GM23338 (cell line): ENCODE measurements around the gene TPCN2. TPM values are rescaled to one million over a fixed set of nuclear protein-coding genes. Genes with fewer than 3 reads are reported as not detected.

Experiments
- ATAC-seq: fragments of 200-7000 bp; cut with Tn5 transposase; 3 replicates; pipeline ENCODE4 v1.9.1; 2020
- DNase-seq: peaks from one replicate; pipeline ENCODE4 v3.0.0-alpha.2; 2015; ENCODE audit warnings: low spot score
- H2AFZ ChIP-seq: fragments of 200-600 bp; sonication (generic); 2 replicates; pipeline ENCODE4 v1.8.0; 2016; ENCODE audit warnings: antibody characterized with exemption, mild to moderate bottlenecking, moderate library complexity
- H3F3A ChIP-seq: fragments of 200-600 bp; sonication (generic); replicated peaks from 2 replicates; pipeline ENCODE4 v1.8.0; 2017; ENCODE audit warnings: antibody characterized with exemption, mixed run types, low read depth
- H3K27ac ChIP-seq: fragments of 200-600 bp; sonication (generic); 2 replicates; pipeline ENCODE4 v1.6.1; 2016; ENCODE audit warnings: low read depth
- H3K27me3 ChIP-seq: fragments of 200-600 bp; sonication (generic); 2 replicates; pipeline ENCODE4 v1.8.0; 2016; ENCODE audit warnings: mild to moderate bottlenecking, mixed run types, moderate library complexity; ENCODE audit not compliant: insufficient read depth
- H3K36me3 ChIP-seq: fragments of 200-600 bp; sonication (generic); 2 replicates; pipeline ENCODE4 v1.8.0; 2016; ENCODE audit warnings: mild to moderate bottlenecking; ENCODE audit not compliant: insufficient read depth
- H3K4me1 ChIP-seq: fragments of 200-600 bp; sonication (generic); 2 replicates; pipeline ENCODE4 v1.8.0; 2016; ENCODE audit warnings: mild to moderate bottlenecking, moderate library complexity; ENCODE audit not compliant: insufficient read depth
- H3K4me2 ChIP-seq: fragments of 200-600 bp; sonication (generic); 2 replicates; pipeline ENCODE4 v1.7.1; 2017; ENCODE audit warnings: mixed run types
- H3K4me3 ChIP-seq: fragments of 200-600 bp; sonication (generic); 2 replicates; pipeline ENCODE4 v1.6.1; 2016; ENCODE audit warnings: mixed run types
- H3K79me2 ChIP-seq: fragments of 200-600 bp; sonication (generic); replicated peaks from 2 replicates; pipeline ENCODE4 v1.8.0; 2017; ENCODE audit warnings: mild to moderate bottlenecking; ENCODE audit not compliant: insufficient read depth
- H3K9me2 ChIP-seq: fragments of 200-600 bp; sonication (generic); 2 replicates; pipeline ENCODE4 v1.8.0; 2017; ENCODE audit not compliant: insufficient read depth
- H4K20me1 ChIP-seq: fragments of 200-600 bp; sonication (generic); replicated peaks from 2 replicates; pipeline ENCODE4 v1.8.0; 2017; ENCODE audit warnings: mild to moderate bottlenecking; ENCODE audit not compliant: insufficient read depth
- H3K27ac Mint-ChIP-seq: 2 replicates; pipeline ENCODE4 v1.8.0; 2020; ENCODE audit warnings: inconsistent platforms, mild to moderate bottlenecking, moderate library complexity, mixed read lengths
- H3K27me3 Mint-ChIP-seq: 3 replicates; pipeline ENCODE4 v1.8.0; 2022; ENCODE audit warnings: low read depth, mild to moderate bottlenecking, moderate library complexity, mixed read lengths, inconsistent platforms; ENCODE audit not compliant: insufficient read depth, poor library complexity
- H3K36me3 Mint-ChIP-seq: 3 replicates; pipeline ENCODE4 v1.8.0; 2021; ENCODE audit warnings: low read depth, mild to moderate bottlenecking, inconsistent platforms, moderate library complexity, mixed read lengths
- H3K4me1 Mint-ChIP-seq: 3 replicates; pipeline ENCODE4 v1.8.0; 2020; ENCODE audit warnings: mild to moderate bottlenecking, inconsistent platforms, mixed read lengths
- H3K4me3 Mint-ChIP-seq: 3 replicates; pipeline ENCODE4 v1.8.0; 2021; ENCODE audit warnings: moderate library complexity, mild to moderate bottlenecking, inconsistent platforms, mixed read lengths
- H3K9me3 Mint-ChIP-seq: 3 replicates; pipeline ENCODE4 v1.8.0; 2020; ENCODE audit warnings: moderate library complexity, mild to moderate bottlenecking, inconsistent platforms, mixed read lengths
- CREB1 ChIP-seq: fragments of 250-450 bp; sonication (Bioruptor Pico); IDR thresholded peaks from 2 replicates; pipeline ENCODE4 v1.5.0; 2020; ENCODE audit warnings: low read depth, mild to moderate bottlenecking, moderate library complexity
- EZH2phosphoT487 ChIP-seq: fragments of 200-600 bp; sonication (generic); IDR thresholded peaks from one replicate; pipeline ENCODE4 v1.8.1; 2018; ENCODE audit warnings: antibody characterized with exemption; ENCODE audit not compliant: unreplicated experiment
- ZNF114 ChIP-seq: fragments of 250-450 bp; sonication (Bioruptor Pico); IDR thresholded peaks from 2 replicates; pipeline ENCODE4 v1.5.0; 2020; ENCODE audit warnings: mild to moderate bottlenecking, moderate library complexity
- ZNF331 ChIP-seq: fragments of 250-450 bp; sonication (Bioruptor Pico); IDR thresholded peaks from 2 replicates; pipeline ENCODE4 v1.5.0; 2020; ENCODE audit warnings: low read depth, mild to moderate bottlenecking, moderate library complexity
- polyA plus RNA-seq: library from polyadenylated mRNA; unstranded; fragments of >200 nt; fragmentation: Nextera tagmentation; extraction: Ambion mirVana; gene quantifications from 2 replicates; pipeline ENCODE4 v1.2.1, GENCODE V29; 2016
- total RNA-seq: library from RNA; depleted of rRNA; stranded (reverse); fragments of >200 nt; shearing (Covaris generic); gene quantifications from 2 replicates; pipeline ENCODE4 v1.2.3, GENCODE V29; 2014
- TF ChIP-seq, protein P1 (sequence below): IDR thresholded peaks from one replicate; pipeline ENCODE4 v1.6.1; 2018; ENCODE audit warnings: antibody characterized with exemption; ENCODE audit not compliant: unreplicated experiment
- TF ChIP-seq, protein P2 (sequence below): IDR thresholded peaks from 2 replicates; pipeline ENCODE4 v1.6.1; 2016; ENCODE audit warnings: antibody characterized with exemption

Gene TPCN2
- total and polyA plus RNA-seq, 2 experiments from 2014 or later, result 5.8 to 14.7 TPM

DNA sequence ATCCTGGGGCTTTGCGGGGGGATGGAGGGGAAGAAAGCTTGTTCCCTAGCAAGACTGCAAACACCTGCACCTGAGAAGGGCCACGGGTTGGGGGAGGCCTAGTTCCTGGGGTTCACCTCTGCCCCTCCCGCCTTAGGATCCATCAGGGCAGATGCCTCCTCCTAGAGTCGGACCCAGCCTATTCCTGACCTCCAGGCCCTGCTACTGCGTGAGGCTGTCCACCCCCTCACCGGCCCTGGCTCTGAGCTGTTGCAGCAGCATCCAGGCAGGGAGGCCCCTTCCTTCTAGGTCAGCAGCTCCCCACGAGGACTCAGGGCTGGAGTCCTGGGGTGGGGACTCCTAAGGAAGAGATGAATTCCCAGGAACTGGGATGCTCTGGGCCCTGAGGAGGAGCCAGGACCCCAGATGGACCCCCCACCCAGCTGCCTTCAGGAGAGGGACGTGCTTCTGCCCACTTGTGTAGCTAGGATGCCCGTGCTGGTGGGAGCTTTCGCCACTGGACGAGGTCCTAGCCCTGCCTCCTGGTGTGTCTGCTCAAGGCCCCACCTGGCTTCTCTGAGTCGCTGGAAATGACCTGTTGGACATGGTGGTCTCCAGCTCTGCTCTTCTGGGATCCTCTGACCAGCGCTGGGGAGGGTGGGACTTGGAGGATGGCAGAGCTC is 46.0 kb upstream of the TPCN2 start:
- DNase-seq, result no peak
- no peak for ATAC-seq
- TF ChIP-seq, protein P1, sequence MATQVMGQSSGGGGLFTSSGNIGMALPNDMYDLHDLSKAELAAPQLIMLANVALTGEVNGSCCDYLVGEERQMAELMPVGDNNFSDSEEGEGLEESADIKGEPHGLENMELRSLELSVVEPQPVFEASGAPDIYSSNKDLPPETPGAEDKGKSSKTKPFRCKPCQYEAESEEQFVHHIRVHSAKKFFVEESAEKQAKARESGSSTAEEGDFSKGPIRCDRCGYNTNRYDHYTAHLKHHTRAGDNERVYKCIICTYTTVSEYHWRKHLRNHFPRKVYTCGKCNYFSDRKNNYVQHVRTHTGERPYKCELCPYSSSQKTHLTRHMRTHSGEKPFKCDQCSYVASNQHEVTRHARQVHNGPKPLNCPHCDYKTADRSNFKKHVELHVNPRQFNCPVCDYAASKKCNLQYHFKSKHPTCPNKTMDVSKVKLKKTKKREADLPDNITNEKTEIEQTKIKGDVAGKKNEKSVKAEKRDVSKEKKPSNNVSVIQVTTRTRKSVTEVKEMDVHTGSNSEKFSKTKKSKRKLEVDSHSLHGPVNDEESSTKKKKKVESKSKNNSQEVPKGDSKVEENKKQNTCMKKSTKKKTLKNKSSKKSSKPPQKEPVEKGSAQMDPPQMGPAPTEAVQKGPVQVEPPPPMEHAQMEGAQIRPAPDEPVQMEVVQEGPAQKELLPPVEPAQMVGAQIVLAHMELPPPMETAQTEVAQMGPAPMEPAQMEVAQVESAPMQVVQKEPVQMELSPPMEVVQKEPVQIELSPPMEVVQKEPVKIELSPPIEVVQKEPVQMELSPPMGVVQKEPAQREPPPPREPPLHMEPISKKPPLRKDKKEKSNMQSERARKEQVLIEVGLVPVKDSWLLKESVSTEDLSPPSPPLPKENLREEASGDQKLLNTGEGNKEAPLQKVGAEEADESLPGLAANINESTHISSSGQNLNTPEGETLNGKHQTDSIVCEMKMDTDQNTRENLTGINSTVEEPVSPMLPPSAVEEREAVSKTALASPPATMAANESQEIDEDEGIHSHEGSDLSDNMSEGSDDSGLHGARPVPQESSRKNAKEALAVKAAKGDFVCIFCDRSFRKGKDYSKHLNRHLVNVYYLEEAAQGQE, result no peak

DNA sequence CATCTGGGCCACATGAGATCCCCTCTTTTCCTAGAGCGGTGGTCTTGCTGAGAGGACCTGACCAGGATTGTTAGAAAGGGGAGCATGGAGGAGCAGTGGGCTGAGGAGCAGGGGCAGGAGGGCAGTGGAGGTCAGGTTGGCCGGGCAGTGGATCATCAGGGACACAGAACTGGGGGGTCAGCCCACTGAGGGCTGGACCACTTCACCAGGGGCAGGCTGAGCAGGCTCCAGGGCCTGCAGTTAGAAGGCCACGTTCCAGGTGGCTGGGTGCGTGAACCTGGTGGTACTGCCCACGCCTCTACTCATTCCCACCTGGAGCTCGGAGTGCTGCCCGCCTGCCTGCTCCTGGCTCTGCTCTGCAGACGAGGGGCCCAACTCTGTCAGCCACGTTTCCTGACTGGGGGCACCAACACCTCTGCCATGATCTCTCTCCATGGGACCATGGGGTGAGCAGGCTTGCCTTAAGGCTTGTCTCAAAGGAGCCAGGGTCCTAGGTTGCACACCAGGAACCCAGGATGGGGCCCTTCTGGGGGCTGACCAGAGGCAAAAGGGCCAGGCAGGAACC is 45.3 kb upstream of the TPCN2 start:
- Histone ChIP-seq H3K9me2 (no peaks in the 10 kb centered on the region), H3K4me1 (no peaks in the 10 kb centered on the region), H3K4me2 (no peak overlapping the region), H3K79me2 (no peaks in the 10 kb centered on the region), H2AFZ (no peak overlapping the region), H4K20me1 (no peaks in the 10 kb centered on the region), H3K36me3 (no peaks in the 10 kb centered on the region), H3K27ac (no peak overlapping the region), H3F3A (no peaks in the 10 kb centered on the region), H3K4me3 (no peak overlapping the region), H3K27me3 (no peaks in the 10 kb centered on the region)
- Mint-ChIP-seq H3K36me3 (peaks cover 3% of the 10 kb centered on the region; the same call in 1 of the 3 replicates), H3K4me3 (no peak overlapping the region), H3K4me1 (peaks cover 5% of the 10 kb centered on the region; the same call in 2 of the 3 replicates), H3K9me3 (no peaks in the 10 kb centered on the region), H3K27ac (no peak overlapping the region), H3K27me3 (peaks cover 8% of the 10 kb centered on the region)
- DNase-seq (no peak), ATAC-seq (no peak)
- TF ChIP-seq, protein P2, sequence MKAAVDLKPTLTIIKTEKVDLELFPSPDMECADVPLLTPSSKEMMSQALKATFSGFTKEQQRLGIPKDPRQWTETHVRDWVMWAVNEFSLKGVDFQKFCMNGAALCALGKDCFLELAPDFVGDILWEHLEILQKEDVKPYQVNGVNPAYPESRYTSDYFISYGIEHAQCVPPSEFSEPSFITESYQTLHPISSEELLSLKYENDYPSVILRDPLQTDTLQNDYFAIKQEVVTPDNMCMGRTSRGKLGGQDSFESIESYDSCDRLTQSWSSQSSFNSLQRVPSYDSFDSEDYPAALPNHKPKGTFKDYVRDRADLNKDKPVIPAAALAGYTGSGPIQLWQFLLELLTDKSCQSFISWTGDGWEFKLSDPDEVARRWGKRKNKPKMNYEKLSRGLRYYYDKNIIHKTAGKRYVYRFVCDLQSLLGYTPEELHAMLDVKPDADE, result no peak
- no peak for TF ChIP-seq ZNF114 (CRISPR knock-in tag)
- TF ChIP-seq, protein P1, result no peak
- TF ChIP-seq ZNF331, result no peak
- TF ChIP-seq EZH2phosphoT487, result no peak
- no peak for TF ChIP-seq CREB1

More for the DNA sequence above, 46.0 kb upstream of the TPCN2 start:
- H3K27ac Mint-ChIP-seq, result no peak overlapping the region
- H3K4me2 ChIP-seq, result no peak overlapping the region
- no peaks in the 10 kb centered on the region for H4K20me1 ChIP-seq
- peaks cover 5% of the 10 kb centered on the region; the same call in 2 of the 3 replicates for H3K4me1 Mint-ChIP-seq
- peaks cover 3% of the 10 kb centered on the region; the same call in 1 of the 3 replicates for H3K36me3 Mint-ChIP-seq
- no peaks in the 10 kb centered on the region for H3K36me3 ChIP-seq
- no peak overlapping the region for H3K4me3 Mint-ChIP-seq
- no peaks in the 10 kb centered on the region for H3K79me2 ChIP-seq
- no peaks in the 10 kb centered on the region for H3K9me3 Mint-ChIP-seq
- no peaks in the 10 kb centered on the region for H3K9me2 ChIP-seq
- H3K4me1 ChIP-seq, result no peaks in the 10 kb centered on the region
- no peak overlapping the region for H2AFZ ChIP-seq
- H3K27ac ChIP-seq, result no peak overlapping the region
- peaks cover 4% of the 10 kb centered on the region for H3K27me3 Mint-ChIP-seq
- H3K4me3 ChIP-seq, result no peak overlapping the region
- no peaks in the 10 kb centered on the region for H3F3A ChIP-seq
- no peaks in the 10 kb centered on the region for H3K27me3 ChIP-seq
